ENCODE data around the gene SCAI.
"Not testable (repeated sequence)": the region's sequence is repeated elsewhere in the genome, so short reads cannot be mapped to it uniquely, and the experiment has no call there.

The SCAI gene

GRCh38 chr9:125103021-125103420 lies 40.3 kb downstream of the SCAI start:
- no peak for DNase-seq

- no peak for DNase-seq
Measured at GRCh38 chr9:125100822-125101221, 42.5 kb downstream of the SCAI start.

- no peak for DNase-seq
Measured at GRCh38 chr9:125099816-125100215, 43.5 kb downstream of the SCAI start.

GRCh38 chr9:125095821-125096443 lies 47.4 kb downstream of the SCAI start:
- no peak for DNase-seq

GRCh38 chr9:125091121-125091520 lies 52.2 kb downstream of the SCAI start:
- no peak for DNase-seq

- no peak for DNase-seq
Measured at GRCh38 chr9:125089331-125089730, 54.0 kb downstream of the SCAI start.

GRCh38 chr9:125088752-125089151 lies 54.6 kb downstream of the SCAI start:
- no peak for DNase-seq

- no peak for DNase-seq
Measured at GRCh38 chr9:125085703-125086477, 57.4 kb downstream of the SCAI start.

GRCh38 chr9:125082197-125082596 lies 61.1 kb downstream of the SCAI start:
- not testable (repeated sequence) for DNase-seq

GRCh38 chr9:125080797-125081196 lies 62.5 kb downstream of the SCAI start:
- DNase-seq, result not testable (repeated sequence)

GRCh38 chr9:125079931-125080330 lies 63.4 kb downstream of the SCAI start:
- DNase-seq, result no peak

GRCh38 chr9:125075997-125076396 lies 67.3 kb downstream of the SCAI start:
- DNase-seq, result no peak

- no peak for DNase-seq
Measured at GRCh38 chr9:125074976-125075375, 68.4 kb downstream of the SCAI start.

GRCh38 chr9:125066839-125067619 lies 76.3 kb downstream of the SCAI start:
- no peak for DNase-seq

- DNase-seq, result no peak
Measured at GRCh38 chr9:125061391-125061790, 81.9 kb downstream of the SCAI start.

GRCh38 chr9:125049212-125050049 lies 93.9 kb downstream of the SCAI start:
- DNase-seq, result no peak

- no peak for DNase-seq
Measured at GRCh38 chr9:125043631-125044030, 99.7 kb downstream of the SCAI start.

- DNase-seq, result no peak
Measured at GRCh38 chr9:125043148-125043547, 100.2 kb downstream of the SCAI start.

GRCh38 chr9:125038166-125038565 lies 105.2 kb downstream of the SCAI start:
- no peak for DNase-seq

- DNase-seq, result no peak
Measured at GRCh38 chr9:125028041-125028440, 115.3 kb downstream of the SCAI start.

GRCh38 chr9:125024917-125025316 lies 118.4 kb downstream of the SCAI start:
- no peak for DNase-seq

- DNase-seq, result no peak
Measured at GRCh38 chr9:125021069-125021468, 122.3 kb downstream of the SCAI start.

- DNase-seq, result not testable (repeated sequence)
Measured at GRCh38 chr9:125015655-125016054, 127.7 kb downstream of the SCAI start.

All from stimulated activated naive CD4-positive, alpha-beta T cell treated with Interleukin-2 at 50 U/mL for 16 hours (primary cell).